NCI-H748 (cell line): ENCODE results near the gene ZNF526.

Source experiments
- DNase-seq: peaks from one replicate; lab custom pipeline; 2025; ENCODE audit not compliant: unreplicated experiment; lab: John Stamatoyannopoulos, UW

The ZNF526 gene

GRCh38 chr19:42196011-42197001 lies 23.8 kb upstream of the ZNF526 start:
- DNase-seq, result no peak

DNA sequence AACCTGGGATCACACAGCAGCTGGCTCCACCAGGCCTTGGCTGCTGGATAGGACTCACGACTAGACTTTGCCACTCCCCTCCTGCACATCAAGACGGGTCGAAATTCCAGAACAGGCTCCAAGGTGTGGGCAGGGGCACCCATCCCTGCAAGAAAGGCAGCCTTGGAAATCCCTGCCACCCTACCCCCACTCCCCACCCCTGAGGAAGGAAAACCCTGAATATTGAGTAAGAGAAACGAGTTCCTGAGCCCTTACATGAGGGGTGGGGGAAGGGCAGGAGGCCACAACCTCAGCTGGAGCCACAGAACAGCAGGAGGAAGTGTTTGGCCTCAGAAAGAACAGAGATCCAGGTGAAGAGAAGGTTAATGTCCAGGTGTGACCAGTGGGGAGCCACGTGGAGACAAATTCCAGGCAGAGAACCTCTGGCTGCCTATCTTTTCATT lies 22.7 kb upstream of the ZNF526 start:
- DNase-seq, result no peak

- DNase-seq, result no peak
These were observed 21.3 kb upstream of the ZNF526 start for GRCh38 chr19:42198676-42199439.

DNA sequence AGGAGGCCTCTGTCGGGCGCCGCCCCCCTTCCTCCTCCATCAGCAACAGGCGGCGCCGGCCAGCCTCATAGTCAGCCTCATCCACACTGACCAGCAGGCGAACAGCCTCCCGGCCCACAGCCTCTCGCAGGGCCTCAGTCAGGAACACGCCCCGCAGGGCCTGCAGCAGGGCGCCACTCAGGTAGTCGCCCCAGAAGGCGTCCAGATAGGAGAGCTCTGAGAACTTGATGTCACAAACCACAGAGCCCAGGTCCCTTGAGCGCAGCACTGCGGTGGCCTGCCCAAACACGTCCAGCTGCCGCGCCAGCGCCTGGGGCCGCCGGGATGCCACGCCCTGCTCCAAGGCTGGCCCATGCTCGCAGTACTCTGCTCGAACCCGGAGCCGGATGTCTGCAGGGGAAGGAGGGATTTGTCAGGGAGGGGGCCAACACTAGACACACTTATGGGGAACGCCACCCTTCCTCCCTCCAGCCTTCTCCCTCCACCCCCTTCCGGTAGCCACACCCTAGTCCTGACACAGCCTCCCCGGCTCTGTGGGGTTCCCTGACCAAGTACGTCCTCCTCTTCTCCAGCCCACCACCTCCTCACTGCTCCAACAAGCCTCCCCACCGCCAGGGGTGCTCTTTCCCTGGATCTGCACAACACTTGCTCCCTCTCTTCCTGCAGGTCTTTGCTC lies 20.5 kb upstream of the ZNF526 start:
- DNase-seq, result no peak

- DNase-seq, result no peak
These were observed 19.9 kb upstream of the ZNF526 start for GRCh38 chr19:42200116-42200715.

- DNase-seq, result no peak
These were observed 18.4 kb upstream of the ZNF526 start for GRCh38 chr19:42201489-42202289.

GRCh38 chr19:42202290-42202880 lies 17.7 kb upstream of the ZNF526 start:
- DNase-seq, result no peak

DNA sequence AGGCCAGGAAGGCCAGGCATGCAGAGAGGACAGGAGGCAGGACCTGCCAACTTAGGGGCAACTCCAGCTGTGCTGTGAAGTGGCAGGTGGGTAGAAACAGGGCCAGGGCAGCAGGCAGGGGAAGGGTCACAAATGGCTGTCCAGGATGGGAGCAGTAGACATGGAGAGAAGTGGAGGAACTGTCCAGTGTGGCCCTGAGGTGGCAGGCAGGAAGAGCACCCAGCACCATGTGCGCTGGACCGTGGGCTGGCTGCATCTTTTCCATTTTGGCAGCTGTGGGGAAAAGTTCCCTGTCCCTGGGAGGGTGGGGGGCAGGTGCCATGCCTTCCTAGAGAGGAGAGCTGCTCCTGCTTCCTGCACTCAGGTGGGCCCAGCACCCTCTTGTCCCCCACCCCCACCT lies 16.4 kb upstream of the ZNF526 start:
- no peak for DNase-seq

DNA sequence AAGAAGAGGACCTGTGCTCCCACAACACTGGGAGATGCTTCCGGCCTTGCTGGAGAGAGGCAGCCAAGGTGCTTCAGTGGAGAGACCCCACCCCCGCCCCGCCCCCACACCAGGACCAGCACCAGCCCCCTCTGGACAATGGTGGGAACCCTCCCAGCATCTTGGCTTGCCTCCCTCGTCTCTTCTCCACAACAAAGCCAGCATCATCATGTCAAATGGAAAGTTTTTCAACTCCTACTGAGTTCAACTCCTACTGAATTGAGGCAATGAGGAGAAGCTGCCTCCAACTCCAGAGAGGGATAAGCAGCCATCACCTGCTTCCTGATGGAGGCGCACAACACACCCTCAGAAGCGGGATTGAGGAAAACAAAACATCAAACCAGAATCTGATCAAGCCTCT lies 15.4 kb upstream of the ZNF526 start:
- DNase-seq, result no peak

DNA sequence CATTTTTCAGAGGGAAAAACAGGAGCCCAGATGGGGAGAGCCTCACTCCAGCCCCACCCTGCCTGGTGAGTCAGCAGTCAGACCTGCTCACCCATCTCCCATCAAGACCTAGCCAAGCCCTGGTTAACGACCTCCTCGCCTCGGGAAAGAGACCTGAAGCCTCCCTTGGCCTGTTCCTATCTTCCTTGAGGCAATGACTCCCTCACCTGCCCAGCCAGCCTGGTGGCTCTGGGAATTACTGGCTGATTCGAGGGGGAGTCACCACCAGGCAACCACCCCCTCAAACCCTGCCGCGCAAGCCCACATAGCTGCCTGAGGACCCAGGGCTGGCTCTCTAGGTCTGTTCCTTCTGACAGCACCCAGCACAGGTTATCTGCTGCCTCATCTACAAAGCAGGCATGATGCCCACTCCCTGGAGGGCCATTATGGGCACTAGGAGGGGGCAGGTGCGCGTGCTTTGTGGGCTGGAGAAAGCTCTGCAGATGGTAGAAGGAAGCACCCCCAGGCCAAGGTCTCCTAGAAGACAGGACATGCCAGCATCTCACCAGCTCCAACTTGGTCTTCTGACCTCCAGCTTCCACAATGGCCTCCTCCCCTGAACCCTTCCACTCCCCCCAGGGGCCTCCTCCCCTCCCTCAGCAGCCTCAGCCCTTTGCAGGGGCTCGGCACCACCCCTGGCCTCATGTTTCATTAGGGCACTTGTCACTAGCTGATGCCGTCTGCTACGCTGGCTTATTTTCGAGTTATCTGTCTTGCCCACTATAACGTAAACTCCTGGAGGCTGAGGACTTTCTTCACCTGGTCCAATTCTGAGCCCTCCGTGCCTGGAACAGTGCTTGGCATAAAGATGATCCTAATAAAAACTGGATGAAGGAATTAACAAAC lies 13.0 kb upstream of the ZNF526 start:
- DNase-seq, result no peak

DNA sequence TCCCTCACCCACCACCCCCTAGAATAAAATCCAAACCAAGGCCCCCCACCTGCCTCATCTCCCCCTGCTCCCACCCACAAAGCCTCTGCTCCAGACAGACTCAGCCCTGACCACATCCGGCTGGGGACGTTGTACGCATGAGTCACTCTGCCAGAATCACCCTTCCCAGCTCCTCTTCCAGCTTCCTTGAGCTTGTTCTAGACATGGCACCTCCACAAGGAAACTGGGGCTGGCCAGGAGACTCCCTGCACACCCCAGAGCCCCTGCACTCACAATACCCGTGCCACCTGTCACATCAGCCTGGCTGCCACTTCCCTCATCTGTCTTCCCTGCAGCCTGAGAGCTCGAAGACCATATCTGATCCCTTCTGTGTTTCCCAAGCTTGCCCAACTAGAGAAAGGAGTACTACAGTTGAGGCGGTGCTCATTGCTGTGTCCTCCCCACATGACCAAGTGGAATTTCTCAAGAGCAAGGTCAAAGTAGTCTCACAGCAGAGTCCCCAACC lies 12.3 kb upstream of the ZNF526 start:
- no peak for DNase-seq

DNA sequence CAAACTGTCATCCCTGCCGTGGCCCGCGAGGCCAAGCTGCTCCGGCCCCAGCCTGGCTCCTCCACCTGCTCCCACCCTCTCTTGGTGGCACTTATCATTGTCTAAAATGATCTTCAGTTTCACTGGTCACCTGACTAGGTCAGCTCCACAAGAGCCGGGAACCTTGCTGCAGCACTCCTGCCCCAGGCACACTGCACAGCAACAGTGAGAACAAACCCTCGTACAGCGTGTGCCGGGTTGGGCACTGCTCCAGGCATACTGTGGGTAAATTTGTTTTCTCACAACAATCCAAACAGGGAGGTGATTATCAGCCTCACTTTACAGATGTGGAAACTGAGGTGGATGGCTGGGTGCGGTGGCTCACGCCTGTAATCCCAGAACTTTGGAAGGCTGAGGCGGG lies 11.5 kb upstream of the ZNF526 start:
- no peak for DNase-seq

GRCh38 chr19:42212886-42213285 lies 7.2 kb upstream of the ZNF526 start:
- no peak for DNase-seq

DNA sequence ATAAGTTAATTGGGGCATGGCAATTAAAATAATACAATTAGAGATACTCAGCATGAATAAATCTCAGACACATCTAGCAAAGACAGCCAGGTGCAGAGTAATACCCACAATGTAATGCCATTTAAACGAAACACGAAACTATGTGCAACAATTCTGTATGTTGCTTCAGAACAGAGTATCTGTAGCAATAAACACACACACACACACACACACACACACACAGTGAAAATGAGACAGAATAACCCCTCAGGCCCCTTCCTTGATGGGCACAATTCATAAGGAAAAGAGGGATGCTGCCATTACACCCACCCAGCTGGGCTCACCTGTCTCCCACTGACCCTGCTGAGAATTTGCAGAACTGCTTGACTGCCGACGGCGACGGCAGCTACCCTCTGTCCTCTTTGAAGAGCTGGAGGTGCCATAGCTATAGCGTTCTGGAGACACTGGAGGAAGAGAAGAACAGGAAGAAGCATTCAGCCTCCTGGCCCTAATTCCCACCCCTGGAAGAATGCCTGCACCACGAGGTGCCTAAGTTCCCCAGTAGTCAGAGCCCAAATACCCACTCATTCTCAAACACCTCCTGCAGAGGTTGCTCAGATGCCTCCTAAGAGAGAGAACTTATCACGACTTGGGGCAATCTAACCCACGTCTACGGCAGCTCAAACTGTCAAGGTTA lies 5.2 kb upstream of the ZNF526 start:
- DNase-seq, result no peak

DNA sequence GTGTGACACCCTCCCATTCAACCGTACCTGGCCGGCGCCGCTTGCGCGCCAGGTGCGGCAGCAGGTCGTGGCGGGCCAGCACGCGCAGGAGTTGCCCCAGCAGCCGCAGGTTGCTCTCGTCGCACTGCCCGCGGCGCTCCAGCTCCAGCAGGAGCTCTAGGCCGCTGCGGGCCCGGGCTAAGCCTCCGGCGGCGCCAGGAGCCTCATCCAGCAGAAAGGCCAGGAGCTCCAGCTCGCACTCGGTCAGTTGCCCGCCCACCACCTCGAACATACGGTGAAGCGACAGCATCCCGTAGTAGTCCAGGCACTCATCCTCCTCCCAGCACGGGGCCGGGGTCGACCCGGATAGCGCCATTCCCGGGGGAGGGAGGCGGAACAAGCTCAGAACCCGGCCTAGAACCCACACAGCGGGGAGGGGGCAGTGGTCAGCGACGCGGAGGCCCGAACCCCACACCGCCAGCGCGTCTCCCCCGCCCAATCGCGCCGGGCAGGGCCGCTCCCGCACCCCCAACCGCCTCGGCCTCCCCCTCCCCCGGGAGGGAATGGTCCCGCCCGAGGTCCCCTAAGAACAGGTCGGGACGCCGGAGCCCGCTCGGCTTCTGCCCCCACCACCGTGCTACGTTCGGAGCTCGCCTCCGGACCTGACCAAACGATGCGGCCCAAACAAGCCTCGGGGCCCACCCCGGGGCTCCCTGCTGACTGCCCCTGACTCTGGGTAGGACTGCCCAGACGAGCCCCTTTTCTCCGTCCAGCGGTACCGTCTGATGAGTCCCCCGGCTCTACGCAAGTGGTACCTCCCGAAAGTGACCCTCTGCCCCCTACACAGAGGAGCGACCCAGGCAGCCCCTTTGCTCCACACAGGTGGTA lies 3.2 kb upstream of the ZNF526 start:
- DNase-seq, result peak; percentile 79

DNA sequence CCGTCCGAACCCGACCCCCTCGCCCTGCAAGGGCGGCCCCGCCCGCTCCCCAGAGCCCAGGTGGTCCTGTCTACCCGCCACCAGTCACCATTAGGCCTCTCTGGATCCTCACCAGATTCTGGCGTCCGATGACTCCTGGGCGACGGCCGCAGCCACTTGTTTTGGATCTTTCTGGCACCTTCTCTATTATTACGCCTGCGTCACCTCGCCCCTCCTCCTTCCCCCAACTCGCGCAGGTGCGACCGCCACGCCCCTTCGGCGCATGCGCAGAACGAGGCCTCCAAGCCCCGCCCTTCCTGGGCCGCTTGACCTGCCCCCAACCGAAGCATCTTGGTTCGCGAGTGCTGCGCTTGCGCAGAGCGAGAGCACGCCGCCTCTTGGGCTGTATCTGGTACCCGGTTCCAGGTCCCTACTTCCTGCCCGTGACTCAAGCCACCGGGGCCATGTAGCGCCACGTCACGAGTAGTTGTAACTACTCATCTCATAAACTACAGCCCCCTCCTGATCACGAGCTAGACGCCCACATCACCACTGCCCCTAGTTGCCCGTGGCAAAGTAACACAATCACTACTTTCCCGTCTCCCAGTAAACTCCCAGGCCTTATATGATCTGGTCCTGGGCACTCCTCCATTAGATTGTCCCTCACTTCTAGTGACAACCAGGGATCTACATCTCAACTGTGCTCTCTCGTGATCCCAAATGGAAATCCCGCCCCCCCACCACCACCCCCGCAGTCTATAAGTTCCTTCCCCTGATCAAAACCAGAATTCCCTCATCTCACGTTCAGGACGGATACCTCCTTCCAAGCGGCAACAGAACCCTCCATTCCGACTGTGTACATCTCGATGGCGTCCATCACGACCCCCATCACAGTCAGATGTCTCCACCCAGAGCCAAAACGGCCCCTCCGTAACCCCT lies 2.3 kb upstream of the ZNF526 start, which contains the start of gene DEDD2:
TSS of gene DEDD2 (minus strand) at position 158 of the 918 bp plus-strand sequence. CDS start 670 bp downstream, outside the sequence.
- peak; percentile 98 for DNase-seq
